PFSK-1 (cell line): ENCODE results near the gene VNN1.

ENCODE experiments used
- POLR2AphosphoS5 ChIP-seq: IDR thresholded peaks from 2 replicates; pipeline ENCODE4 v1.6.1; 2012; ENCODE audit warnings: low read depth, mild to moderate bottlenecking, control low read depth, low read length, moderate library complexity
- REST ChIP-seq, 2 experiments: IDR thresholded peaks; 2 replicates each; pipeline versions ENCODE4 v1.6.1 to v1.8.0; 2011 to 2012; ENCODE audit warnings: low read depth in 2 of 2, low read length in 2 of 2, control low read depth in 1 of 2, inconsistent platforms in 1 of 2, mild to moderate bottlenecking in 1 of 2, moderate library complexity in 1 of 2; ENCODE audit not compliant: insufficient read depth in 1 of 2
- SIN3A ChIP-seq: IDR thresholded peaks from 2 replicates; pipeline ENCODE4 v1.6.1; 2012; ENCODE audit warnings: mild to moderate bottlenecking, low read length, moderate library complexity, borderline replicate concordance; ENCODE audit not compliant: insufficient read depth
- TAF1 ChIP-seq: IDR thresholded peaks from 2 replicates; pipeline ENCODE4 v1.6.1; 2012; ENCODE audit warnings: low read length, control low read depth, borderline replicate concordance; ENCODE audit not compliant: insufficient read depth

- no peak for TF ChIP-seq REST (IDR thresholded peaks at IDR 0.05; ENCODE audit: insufficient read depth in 1 of 2, low read depth in 2 of 2, low read length in 2 of 2)
- no peak for TF ChIP-seq TAF1
- TF ChIP-seq POLR2AphosphoS5, result no peak
- TF ChIP-seq SIN3A, result no peak
Measured at GRCh38 chr6:132725947-132726607, 12.2 kb upstream of the VNN1 start.
